Measurements from ENCODE around the gene MAPK10.
"Not testable (repeated sequence)": the region's sequence is repeated elsewhere in the genome, so short reads cannot be mapped to it uniquely, and the experiment has no call there.

- TF ChIP-seq, protein P1, sequence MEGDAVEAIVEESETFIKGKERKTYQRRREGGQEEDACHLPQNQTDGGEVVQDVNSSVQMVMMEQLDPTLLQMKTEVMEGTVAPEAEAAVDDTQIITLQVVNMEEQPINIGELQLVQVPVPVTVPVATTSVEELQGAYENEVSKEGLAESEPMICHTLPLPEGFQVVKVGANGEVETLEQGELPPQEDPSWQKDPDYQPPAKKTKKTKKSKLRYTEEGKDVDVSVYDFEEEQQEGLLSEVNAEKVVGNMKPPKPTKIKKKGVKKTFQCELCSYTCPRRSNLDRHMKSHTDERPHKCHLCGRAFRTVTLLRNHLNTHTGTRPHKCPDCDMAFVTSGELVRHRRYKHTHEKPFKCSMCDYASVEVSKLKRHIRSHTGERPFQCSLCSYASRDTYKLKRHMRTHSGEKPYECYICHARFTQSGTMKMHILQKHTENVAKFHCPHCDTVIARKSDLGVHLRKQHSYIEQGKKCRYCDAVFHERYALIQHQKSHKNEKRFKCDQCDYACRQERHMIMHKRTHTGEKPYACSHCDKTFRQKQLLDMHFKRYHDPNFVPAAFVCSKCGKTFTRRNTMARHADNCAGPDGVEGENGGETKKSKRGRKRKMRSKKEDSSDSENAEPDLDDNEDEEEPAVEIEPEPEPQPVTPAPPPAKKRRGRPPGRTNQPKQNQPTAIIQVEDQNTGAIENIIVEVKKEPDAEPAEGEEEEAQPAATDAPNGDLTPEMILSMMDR (IDR thresholded peaks at IDR 0.05 in 2 of 3, conservative IDR thresholded peaks at IDR 0.05 in 1 of 3; ENCODE audit: control insufficient read depth in 2 of 3, extremely low read depth in 1 of 3, insufficient read depth in 1 of 3, low read depth in 3 of 3, low read length in 3 of 3) = not testable (repeated sequence)
- TF ChIP-seq USF1 (IDR thresholded peaks at IDR 0.05; ENCODE audit: borderline replicate concordance, extremely low read length, insufficient read depth, low read depth, low read length) = not testable (repeated sequence)
These were observed 284.1 kb downstream of the MAPK10 start for GRCh38 chr4:86075796-86076195.

Data from GM12878 (cell line).